ENCODE results near the gene PIK3C3.

PIK3C3 gene

DNA sequence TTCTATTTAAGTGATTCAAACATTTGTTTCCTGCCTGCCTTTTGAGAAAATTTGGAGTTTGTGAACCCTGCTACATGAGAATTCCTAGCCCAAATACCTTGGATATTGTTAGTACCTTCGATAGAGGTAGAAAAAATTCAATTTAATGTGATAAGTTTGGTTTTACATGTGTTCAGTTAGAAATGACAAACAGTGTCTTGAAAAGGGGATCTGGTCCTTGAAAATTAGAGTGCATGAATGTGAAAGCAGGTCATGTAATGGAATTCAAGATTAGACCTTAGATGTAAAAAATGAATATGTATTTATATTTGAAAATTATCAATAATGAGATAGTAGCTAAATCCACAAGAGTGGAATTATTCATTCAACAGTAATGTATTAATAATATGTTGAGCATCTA lies 70.5 kb downstream of the PIK3C3 start:
- Histone ChIP-seq H2BK15ac (ENCODE audit: low read length) (no peak overlapping the region), H3K4me3 (ENCODE audit: low read length in 2 of 2) (no peak overlapping the region), H2AFZ (ENCODE audit: low read length) (no peak overlapping the region), H3K14ac (ENCODE audit: low read length) (no peak overlapping the region), H2BK12ac (ENCODE audit: low read length) (no peak overlapping the region), H3K4me1 (ENCODE audit: control insufficient read depth in 2 of 2, insufficient read depth in 1 of 2, low read depth in 1 of 2, low read length in 2 of 2) (no peaks in the 10 kb centered on the region), H3K9me3 (replicated peaks in 1 of 2; ENCODE audit: control insufficient read depth in 2 of 2, insufficient read depth in 1 of 2, low read depth in 1 of 2, low read length in 2 of 2) (no peaks in the 10 kb centered on the region), H2BK5ac (ENCODE audit: low read length) (no peak overlapping the region), H3K9ac (ENCODE audit: low read depth, low read length, poor library complexity) (no peak overlapping the region), H2AK5ac (ENCODE audit: low read depth, low read length) (no peak overlapping the region), H4K91ac (ENCODE audit: low read depth, low read length, poor library complexity) (no peak overlapping the region), H3K23ac (ENCODE audit: low read depth, low read length, poor library complexity) (no peak overlapping the region), H2BK120ac (ENCODE audit: low read depth, low read length) (no peak overlapping the region), H3K36me3 (replicated peaks in 1 of 2; ENCODE audit: control insufficient read depth in 2 of 2, insufficient read depth in 2 of 2, low read length in 2 of 2) (peaks cover 0 to 50% of the 10 kb centered on the region in 2 donors), H4K8ac (ENCODE audit: low read depth, low read length) (no peak overlapping the region), H3K4ac (ENCODE audit: low read length) (no peak overlapping the region), H3K27ac (replicated peaks; ENCODE audit: low read length) (no peak overlapping the region), H3K27me3 (ENCODE audit: control insufficient read depth in 3 of 3, insufficient read depth in 3 of 3, low read depth in 1 of 3, low read length in 3 of 3) (no peaks in the 10 kb centered on the region), H3K4me2 (ENCODE audit: insufficient read depth, low read length, poor library complexity, severe bottlenecking) (no peak overlapping the region), H3K18ac (ENCODE audit: low read length) (no peak overlapping the region), H3K79me1 (ENCODE audit: low read depth, low read length) (no peaks in the 10 kb centered on the region)
- no CpG with 5 or more reads among the region's 1 CpG for WGBS, 2 donors (ENCODE audit: extremely low coverage in 2 of 2, insufficient read length in 2 of 2, insufficient replicate concordance in 1 of 2)
- DNase-seq (ENCODE audit: low spot score) = no peak

DNA sequence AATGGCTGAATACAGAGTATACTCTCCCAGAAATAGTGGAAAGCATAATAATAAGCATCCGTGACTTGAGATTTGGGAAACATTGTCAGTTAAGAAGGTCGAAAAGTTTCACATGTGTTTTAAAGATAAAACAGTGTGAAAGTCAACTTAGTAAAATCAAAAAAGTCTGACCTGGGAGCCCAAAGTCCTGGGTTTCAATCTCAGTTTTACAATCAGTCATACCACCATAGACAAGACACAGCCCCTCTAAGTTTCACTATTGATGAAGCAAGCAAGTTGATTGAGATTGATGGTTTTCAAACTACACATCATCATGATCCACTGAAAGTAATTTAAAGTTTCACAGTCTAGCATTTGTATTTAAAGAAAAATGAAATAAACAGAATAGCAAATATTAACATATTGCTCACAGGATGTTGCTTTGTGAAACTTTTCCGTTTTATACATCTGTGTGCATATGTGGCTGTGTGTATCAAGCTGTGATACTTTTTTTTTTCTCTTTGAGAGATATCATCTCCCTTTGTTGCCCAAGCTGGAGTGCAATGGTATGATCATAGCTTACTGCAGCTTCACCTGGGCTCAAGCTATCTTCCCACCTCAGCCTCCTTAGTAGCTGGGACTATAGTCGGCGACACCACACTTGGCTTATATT lies 71.1 kb downstream of the PIK3C3 start:
- WGBS, 2 donors (ENCODE audit: extremely low coverage in 2 of 2, insufficient read length in 2 of 2, insufficient replicate concordance in 1 of 2) = no CpG with 5 or more reads among the region's 5 CpGs

DNA sequence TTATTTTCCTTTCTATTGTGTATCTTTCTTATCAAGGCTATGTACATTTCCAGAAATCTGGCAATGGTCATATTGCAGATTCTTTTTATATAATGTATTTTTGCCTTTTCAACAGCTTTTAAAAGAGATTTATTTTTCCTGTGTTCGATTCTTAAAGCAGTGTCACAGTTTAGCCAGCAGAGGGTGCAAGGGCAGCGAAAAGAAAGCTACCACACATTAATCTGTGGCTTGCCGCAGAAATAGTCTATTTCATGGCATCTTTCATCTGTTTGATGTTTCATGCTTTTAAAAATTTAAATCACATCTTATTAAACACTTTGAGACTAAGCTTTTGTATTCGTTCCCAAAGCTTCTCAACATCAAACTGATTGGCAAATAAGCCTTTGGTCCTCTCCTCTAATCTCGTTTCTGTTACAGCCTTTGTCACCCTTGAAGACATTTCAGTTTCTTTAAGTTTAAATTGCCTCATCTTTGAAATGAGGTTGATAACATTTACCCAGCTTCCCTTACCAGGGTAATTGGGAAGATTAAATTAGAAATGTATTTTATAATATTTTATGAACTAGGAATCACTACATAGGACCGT lies 73.3 kb downstream of the PIK3C3 start:
- H2BK5ac ChIP-seq (ENCODE audit: low read length) = no peak overlapping the region
- H3K27ac ChIP-seq (replicated peaks; ENCODE audit: low read length) = no peak overlapping the region
- DNase-seq (ENCODE audit: low spot score) = no peak

More for the DNA sequence above, 71.1 kb downstream of the PIK3C3 start:
- no peak overlapping the region for H3K18ac ChIP-seq (ENCODE audit: low read length)
- no peak for DNase-seq (ENCODE audit: low spot score)
- peaks cover 0 to 50% of the 10 kb centered on the region in 2 donors for H3K36me3 ChIP-seq (replicated peaks in 1 of 2; ENCODE audit: control insufficient read depth in 2 of 2, insufficient read depth in 2 of 2, low read length in 2 of 2)
- no peak overlapping the region for H3K14ac ChIP-seq (ENCODE audit: low read length)
- no peak overlapping the region for H4K8ac ChIP-seq (ENCODE audit: low read depth, low read length)
- no peak overlapping the region for H2BK120ac ChIP-seq (ENCODE audit: low read depth, low read length)
- no peak overlapping the region for H3K9ac ChIP-seq (ENCODE audit: low read depth, low read length, poor library complexity)
- H3K4ac ChIP-seq (ENCODE audit: low read length) = no peak overlapping the region
- H2BK5ac ChIP-seq (ENCODE audit: low read length) = no peak overlapping the region
- H2BK15ac ChIP-seq (ENCODE audit: low read length) = no peak overlapping the region
- no peaks in the 10 kb centered on the region for H3K9me3 ChIP-seq (replicated peaks in 1 of 2; ENCODE audit: control insufficient read depth in 2 of 2, insufficient read depth in 1 of 2, low read depth in 1 of 2, low read length in 2 of 2)
- H3K4me3 ChIP-seq (ENCODE audit: low read length in 2 of 2) = no peak overlapping the region
- no peaks in the 10 kb centered on the region for H3K79me1 ChIP-seq (ENCODE audit: low read depth, low read length)
- H3K27ac ChIP-seq (replicated peaks; ENCODE audit: low read length) = no peak overlapping the region
- H2AFZ ChIP-seq (ENCODE audit: low read length) = no peak overlapping the region
- no peaks in the 10 kb centered on the region for H3K4me1 ChIP-seq (ENCODE audit: control insufficient read depth in 2 of 2, insufficient read depth in 1 of 2, low read depth in 1 of 2, low read length in 2 of 2)
- H3K23ac ChIP-seq (ENCODE audit: low read depth, low read length, poor library complexity) = no peak overlapping the region
- H2AK5ac ChIP-seq (ENCODE audit: low read depth, low read length) = no peak overlapping the region
- no peaks in the 10 kb centered on the region for H3K27me3 ChIP-seq (ENCODE audit: control insufficient read depth in 3 of 3, insufficient read depth in 3 of 3, low read depth in 1 of 3, low read length in 3 of 3)
- no peak overlapping the region for H3K4me2 ChIP-seq (ENCODE audit: insufficient read depth, low read length, poor library complexity, severe bottlenecking)
- H2BK12ac ChIP-seq (ENCODE audit: low read length) = no peak overlapping the region
- H4K91ac ChIP-seq (ENCODE audit: low read depth, low read length, poor library complexity) = no peak overlapping the region

DNA sequence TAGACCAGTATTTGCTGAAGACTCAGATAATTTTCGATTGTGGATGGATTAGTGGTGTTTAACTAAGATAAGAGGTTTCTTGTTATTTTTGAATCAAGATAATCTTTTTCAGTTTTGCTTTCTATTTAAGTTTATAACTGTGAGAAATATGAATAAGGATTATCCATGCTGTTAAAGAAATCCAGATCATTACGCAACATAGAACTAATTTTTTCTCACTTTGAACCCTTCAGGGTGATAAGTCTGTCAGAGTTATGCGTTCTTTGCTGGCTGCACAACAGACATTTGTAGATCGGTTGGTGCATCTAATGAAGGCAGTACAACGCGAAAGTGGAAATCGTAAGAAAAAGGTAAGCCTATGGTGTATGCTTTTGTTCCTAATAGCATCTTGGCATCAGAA lies 74.1 kb downstream of the PIK3C3 start:
- no peak overlapping the region for H3K4me2 ChIP-seq (ENCODE audit: insufficient read depth, low read length, poor library complexity, severe bottlenecking)
- no peaks in the 10 kb centered on the region for H3K4me1 ChIP-seq (ENCODE audit: control insufficient read depth in 2 of 2, insufficient read depth in 1 of 2, low read depth in 1 of 2, low read length in 2 of 2)
- no CpG with 5 or more reads among the region's 7 CpGs for WGBS, 2 donors (ENCODE audit: extremely low coverage in 2 of 2, insufficient read length in 2 of 2, insufficient replicate concordance in 1 of 2)
- no peak overlapping the region for H2BK120ac ChIP-seq (ENCODE audit: low read depth, low read length)
- no peaks in the 10 kb centered on the region for H3K27me3 ChIP-seq (ENCODE audit: control insufficient read depth in 3 of 3, insufficient read depth in 3 of 3, low read depth in 1 of 3, low read length in 3 of 3)
- H2AFZ ChIP-seq (ENCODE audit: low read length) = no peak overlapping the region
- H3K36me3 ChIP-seq (replicated peaks in 1 of 2; ENCODE audit: control insufficient read depth in 2 of 2, insufficient read depth in 2 of 2, low read length in 2 of 2) = peaks cover 0 to 56% of the 10 kb centered on the region in 2 donors
- H4K91ac ChIP-seq (ENCODE audit: low read depth, low read length, poor library complexity) = no peak overlapping the region
- H3K18ac ChIP-seq (ENCODE audit: low read length) = no peak overlapping the region
- no peak for DNase-seq (ENCODE audit: low spot score)
- no peak overlapping the region for H3K4ac ChIP-seq (ENCODE audit: low read length)
- no peaks in the 10 kb centered on the region for H3K9me3 ChIP-seq (replicated peaks in 1 of 2; ENCODE audit: control insufficient read depth in 2 of 2, insufficient read depth in 1 of 2, low read depth in 1 of 2, low read length in 2 of 2)
- H4K8ac ChIP-seq (ENCODE audit: low read depth, low read length) = no peak overlapping the region
- H2BK15ac ChIP-seq (ENCODE audit: low read length) = no peak overlapping the region
- H3K27ac ChIP-seq (replicated peaks; ENCODE audit: low read length) = no peak overlapping the region
- no peak overlapping the region for H2AK5ac ChIP-seq (ENCODE audit: low read depth, low read length)
- no peak overlapping the region for H3K14ac ChIP-seq (ENCODE audit: low read length)
- no peak overlapping the region for H3K4me3 ChIP-seq (ENCODE audit: low read length in 2 of 2)
- no peak overlapping the region for H3K23ac ChIP-seq (ENCODE audit: low read depth, low read length, poor library complexity)
- no peak overlapping the region for H2BK12ac ChIP-seq (ENCODE audit: low read length)
- H3K9ac ChIP-seq (ENCODE audit: low read depth, low read length, poor library complexity) = no peak overlapping the region
- H3K79me1 ChIP-seq (ENCODE audit: low read depth, low read length) = no peaks in the 10 kb centered on the region
- H2BK5ac ChIP-seq (ENCODE audit: low read length) = no peak overlapping the region

More for the DNA sequence above, 73.3 kb downstream of the PIK3C3 start:
- Histone ChIP-seq H3K4ac (ENCODE audit: low read length) (no peak overlapping the region), H3K4me2 (ENCODE audit: insufficient read depth, low read length, poor library complexity, severe bottlenecking) (no peak overlapping the region), H3K27me3 (ENCODE audit: control insufficient read depth in 3 of 3, insufficient read depth in 3 of 3, low read depth in 1 of 3, low read length in 3 of 3) (no peaks in the 10 kb centered on the region), H2BK12ac (ENCODE audit: low read length) (no peak overlapping the region), H3K4me1 (ENCODE audit: control insufficient read depth in 2 of 2, insufficient read depth in 1 of 2, low read depth in 1 of 2, low read length in 2 of 2) (no peaks in the 10 kb centered on the region), H3K79me1 (ENCODE audit: low read depth, low read length) (no peaks in the 10 kb centered on the region), H3K9ac (ENCODE audit: low read depth, low read length, poor library complexity) (no peak overlapping the region), H2BK120ac (ENCODE audit: low read depth, low read length) (no peak overlapping the region), H3K14ac (ENCODE audit: low read length) (no peak overlapping the region), H4K91ac (ENCODE audit: low read depth, low read length, poor library complexity) (no peak overlapping the region), H3K36me3 (replicated peaks in 1 of 2; ENCODE audit: control insufficient read depth in 2 of 2, insufficient read depth in 2 of 2, low read length in 2 of 2) (peaks cover 0 to 52% of the 10 kb centered on the region in 2 donors), H2BK15ac (ENCODE audit: low read length) (no peak overlapping the region), H2AFZ (ENCODE audit: low read length) (no peak overlapping the region), H2AK5ac (ENCODE audit: low read depth, low read length) (no peak overlapping the region), H3K18ac (ENCODE audit: low read length) (no peak overlapping the region), H3K4me3 (ENCODE audit: low read length in 2 of 2) (no peak overlapping the region), H4K8ac (ENCODE audit: low read depth, low read length) (no peak overlapping the region), H3K23ac (ENCODE audit: low read depth, low read length, poor library complexity) (no peak overlapping the region), H3K9me3 (replicated peaks in 1 of 2; ENCODE audit: control insufficient read depth in 2 of 2, insufficient read depth in 1 of 2, low read depth in 1 of 2, low read length in 2 of 2) (no peaks in the 10 kb centered on the region)
- WGBS, 2 donors (ENCODE audit: extremely low coverage in 2 of 2, insufficient read length in 2 of 2, insufficient replicate concordance in 1 of 2) = no CpG with 5 or more reads among the region's 6 CpGs

All from neuronal stem cell (in vitro differentiated cells).